ENCODE measurements around the gene TRPC4.

Gene TRPC4

GRCh38 chr13:37709318-37709717 is 160.3 kb downstream of the TRPC4 start:
- no peak for DNase-seq

- DNase-seq = no peak
Measured at GRCh38 chr13:37707739-37708500, 161.7 kb downstream of the TRPC4 start.

- DNase-seq = no peak
Measured at GRCh38 chr13:37706041-37706440, 163.5 kb downstream of the TRPC4 start.

- DNase-seq = no peak
Measured at GRCh38 chr13:37701972-37702371, 167.6 kb downstream of the TRPC4 start.

GRCh38 chr13:37701306-37701705 is 168.3 kb downstream of the TRPC4 start:
- no peak for DNase-seq

GRCh38 chr13:37700887-37701286 is 168.7 kb downstream of the TRPC4 start:
- DNase-seq = no peak

GRCh38 chr13:37695200-37695599 is 174.4 kb downstream of the TRPC4 start:
- DNase-seq = no peak

- DNase-seq = no peak
Measured at GRCh38 chr13:37690361-37690760, 179.2 kb downstream of the TRPC4 start.

GRCh38 chr13:37686501-37686900 is 183.1 kb downstream of the TRPC4 start:
- no peak for DNase-seq

- DNase-seq = no peak
Measured at GRCh38 chr13:37685206-37685605, 184.4 kb downstream of the TRPC4 start.

- DNase-seq = no peak
Measured at GRCh38 chr13:37682496-37682895, 187.1 kb downstream of the TRPC4 start.

- no peak for DNase-seq
Measured at GRCh38 chr13:37681281-37682032, 188.1 kb downstream of the TRPC4 start.

GRCh38 chr13:37680137-37680536 is 189.4 kb downstream of the TRPC4 start:
- DNase-seq = no peak

GRCh38 chr13:37679043-37679442 is 190.5 kb downstream of the TRPC4 start:
- no peak for DNase-seq

GRCh38 chr13:37669845-37670244 is 199.7 kb downstream of the TRPC4 start:
- no peak for DNase-seq

- DNase-seq = no peak
Measured at GRCh38 chr13:37667702-37668101, 201.9 kb downstream of the TRPC4 start.

- no peak for DNase-seq
Measured at GRCh38 chr13:37666036-37666435, 203.5 kb downstream of the TRPC4 start.

GRCh38 chr13:37665420-37665819 is 204.2 kb downstream of the TRPC4 start:
- DNase-seq = no peak

- DNase-seq = no peak
Measured at GRCh38 chr13:37663724-37664123, 205.8 kb downstream of the TRPC4 start.

GRCh38 chr13:37662624-37663023 is 206.9 kb downstream of the TRPC4 start:
- no peak for DNase-seq

GRCh38 chr13:37657956-37658355 is 211.6 kb downstream of the TRPC4 start:
- DNase-seq = no peak

GRCh38 chr13:37657134-37657533 is 212.4 kb downstream of the TRPC4 start:
- no peak for DNase-seq

- DNase-seq = no peak
Measured at GRCh38 chr13:37656247-37656940, 213.2 kb downstream of the TRPC4 start.

GRCh38 chr13:37652596-37652995 is 217.0 kb downstream of the TRPC4 start:
- no peak for DNase-seq

Data from NCI-H345 (cell line).